Measurements from ENCODE around the gene ZNF566. TPM values are rescaled to one million over a fixed set of nuclear protein-coding genes. Genes with fewer than 3 reads are reported as not detected.
A peak's percentile ranks its signal among the peaks of the same experiment; 100 is the strongest.

The ZNF566 gene
- total RNA-seq, 1 donor from 2014 or later, result 20.8 TPM

- peaks cover 21% of the 10 kb centered on the region for H3K4me1 Mint-ChIP-seq
- peaks cover 21% of the 10 kb centered on the region for H3K9me3 Mint-ChIP-seq
- DNase-seq (ENCODE audit: low read depth, low spot score), result no peak
- H3K4me3 Mint-ChIP-seq, result peak overlapping the region; percentile 99
- TF ChIP-seq CTCF (conservative IDR thresholded peaks at IDR 0.05), result no peak
- H3K27me3 Mint-ChIP-seq (ENCODE audit: low read depth), result peaks cover 3% of the 10 kb centered on the region
- peaks cover 58% of the 10 kb centered on the region for H3K36me3 Mint-ChIP-seq (ENCODE audit: low read depth)
- peak overlapping the region; percentile 100 for H3K27ac Mint-ChIP-seq (ENCODE audit: unreplicated experiment)
Observed at GRCh38 chr19:36527341-36527740, 38.0 kb upstream of the ZNF566 start.

DNA sequence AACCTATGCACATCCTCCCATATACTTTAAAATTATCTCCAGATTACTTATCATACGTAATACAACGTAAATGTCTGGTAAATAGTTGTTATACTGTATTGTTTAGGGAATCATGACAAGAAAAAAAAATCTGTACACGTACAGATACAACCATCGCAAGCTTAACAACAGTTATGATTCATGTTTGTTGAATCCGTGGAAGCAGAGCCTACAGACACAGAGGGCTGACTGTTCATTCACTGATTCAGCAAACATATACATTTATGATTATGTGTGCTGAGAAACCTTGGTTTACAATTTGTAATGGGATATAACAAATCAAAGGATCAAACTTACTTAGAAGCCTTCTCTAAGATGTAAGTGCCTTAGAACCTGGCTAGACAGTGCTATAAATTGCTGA is 37.2 kb upstream of the ZNF566 start:
- Mint-ChIP-seq H3K27ac (ENCODE audit: unreplicated experiment) (no peak overlapping the region), H3K36me3 (ENCODE audit: low read depth) (peaks cover 58% of the 10 kb centered on the region)

GRCh38 chr19:36524617-36525016 is 35.3 kb upstream of the ZNF566 start:
- H3K27me3 Mint-ChIP-seq (ENCODE audit: low read depth), result peaks cover 3% of the 10 kb centered on the region
- no peak overlapping the region for H3K27ac Mint-ChIP-seq (ENCODE audit: unreplicated experiment)
- peaks cover 67% of the 10 kb centered on the region for H3K36me3 Mint-ChIP-seq (ENCODE audit: low read depth)
- H3K9me3 Mint-ChIP-seq, result peaks cover 21% of the 10 kb centered on the region
- TF ChIP-seq CTCF (conservative IDR thresholded peaks at IDR 0.05), result no peak
- H3K4me1 Mint-ChIP-seq, result peaks cover 21% of the 10 kb centered on the region
- peak overlapping the region; percentile 40 for H3K4me3 Mint-ChIP-seq
- no peak for DNase-seq (ENCODE audit: low read depth, low spot score)

More for the DNA sequence above, 37.2 kb upstream of the ZNF566 start:
- TF ChIP-seq CTCF (conservative IDR thresholded peaks at IDR 0.05), result no peak
- peaks cover 3% of the 10 kb centered on the region for H3K27me3 Mint-ChIP-seq (ENCODE audit: low read depth)
- no peak for DNase-seq (ENCODE audit: low read depth, low spot score)
- peak overlapping the region; percentile 99 for H3K4me3 Mint-ChIP-seq
- peaks cover 21% of the 10 kb centered on the region for H3K9me3 Mint-ChIP-seq
- peaks cover 21% of the 10 kb centered on the region for H3K4me1 Mint-ChIP-seq

- no peak for DNase-seq (ENCODE audit: low read depth, low spot score)
- no peaks in the 10 kb centered on the region for H3K4me1 Mint-ChIP-seq
- no peak overlapping the region for H3K27ac Mint-ChIP-seq (ENCODE audit: unreplicated experiment)
- no peak for TF ChIP-seq CTCF (conservative IDR thresholded peaks at IDR 0.05)
- peaks cover 32% of the 10 kb centered on the region for H3K9me3 Mint-ChIP-seq
- peaks cover 80% of the 10 kb centered on the region for H3K36me3 Mint-ChIP-seq (ENCODE audit: low read depth)
- H3K27me3 Mint-ChIP-seq (ENCODE audit: low read depth), result no peaks in the 10 kb centered on the region
- peak overlapping the region; percentile 5 for H3K4me3 Mint-ChIP-seq
Observed at GRCh38 chr19:36514012-36514612, 24.8 kb upstream of the ZNF566 start.

DNA sequence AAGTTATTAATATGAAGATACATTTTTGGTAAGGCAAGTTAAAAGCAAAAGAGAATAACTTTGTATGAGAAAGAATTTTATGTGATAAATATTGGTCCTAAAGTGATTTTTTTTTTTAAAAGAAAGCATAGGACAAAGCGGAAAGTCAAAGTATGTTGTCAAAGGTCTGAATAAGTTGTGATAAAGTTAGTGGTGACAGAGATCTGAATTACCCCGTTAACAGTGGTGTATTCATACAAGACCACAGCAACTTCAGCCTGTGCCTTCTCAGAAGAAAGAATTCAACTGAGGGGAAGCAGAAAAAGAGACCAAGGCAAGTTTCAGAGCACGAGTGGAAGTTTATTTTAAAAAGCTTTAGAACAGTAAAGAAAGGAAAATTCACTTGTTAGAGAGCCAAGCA is 19.0 kb upstream of the ZNF566 start:
- peaks cover 43% of the 10 kb centered on the region for H3K36me3 Mint-ChIP-seq (ENCODE audit: low read depth)
- H3K4me1 Mint-ChIP-seq, result no peaks in the 10 kb centered on the region
- no peak overlapping the region for H3K27ac Mint-ChIP-seq (ENCODE audit: unreplicated experiment)
- H3K9me3 Mint-ChIP-seq, result peaks cover 12% of the 10 kb centered on the region
- H3K4me3 Mint-ChIP-seq, result peak overlapping the region; percentile 31
- no peaks in the 10 kb centered on the region for H3K27me3 Mint-ChIP-seq (ENCODE audit: low read depth)
- no peak for DNase-seq (ENCODE audit: low read depth, low spot score)
- TF ChIP-seq CTCF (conservative IDR thresholded peaks at IDR 0.05), result no peak

Data from neural crest cell (in vitro differentiated cells).